ENCODE results near the gene OSBPL10.
"Not testable (repeated sequence)": the region's sequence is repeated elsewhere in the genome, so short reads cannot be mapped to it uniquely, and the experiment has no call there.

OSBPL10 gene

GRCh38 chr3:31804251-31805051 is 176.6 kb downstream of the OSBPL10 start:
- Mint-ChIP-seq H3K27ac (no peak overlapping the region), H3K9me3 (no peaks in the 10 kb centered on the region), H3K4me3 (no peak overlapping the region), H3K4me1 (ENCODE audit: low read depth) (peaks cover 9% of the 10 kb centered on the region), H3K36me3 (ENCODE audit: low read depth) (no peaks in the 10 kb centered on the region), H3K27me3 (no peaks in the 10 kb centered on the region)

- H3K27me3 Mint-ChIP-seq: no peaks in the 10 kb centered on the region
- H3K36me3 Mint-ChIP-seq (ENCODE audit: low read depth): no peaks in the 10 kb centered on the region
- no peak overlapping the region for H3K4me3 Mint-ChIP-seq
- H3K9me3 Mint-ChIP-seq: no peaks in the 10 kb centered on the region
- peaks cover 9% of the 10 kb centered on the region for H3K4me1 Mint-ChIP-seq (ENCODE audit: low read depth)
- no peak overlapping the region for H3K27ac Mint-ChIP-seq
Measured at GRCh38 chr3:31802981-31803740, 177.9 kb downstream of the OSBPL10 start.

GRCh38 chr3:31800436-31800835 is 180.6 kb downstream of the OSBPL10 start:
- H3K27ac Mint-ChIP-seq: no peak overlapping the region
- H3K27me3 Mint-ChIP-seq: no peaks in the 10 kb centered on the region
- H3K4me3 Mint-ChIP-seq: no peak overlapping the region
- H3K36me3 Mint-ChIP-seq (ENCODE audit: low read depth): no peaks in the 10 kb centered on the region
- peaks cover 9% of the 10 kb centered on the region for H3K4me1 Mint-ChIP-seq (ENCODE audit: low read depth)
- H3K9me3 Mint-ChIP-seq: no peaks in the 10 kb centered on the region

- Mint-ChIP-seq H3K9me3 (no peaks in the 10 kb centered on the region), H3K27me3 (no peaks in the 10 kb centered on the region), H3K36me3 (ENCODE audit: low read depth) (peaks cover 3% of the 10 kb centered on the region), H3K4me1 (ENCODE audit: low read depth) (peaks cover 9% of the 10 kb centered on the region), H3K27ac (no peak overlapping the region), H3K4me3 (no peak overlapping the region)
Measured at GRCh38 chr3:31798840-31799239, 182.2 kb downstream of the OSBPL10 start.

- no peak overlapping the region for H3K4me3 Mint-ChIP-seq
- H3K4me1 Mint-ChIP-seq (ENCODE audit: low read depth): no peaks in the 10 kb centered on the region
- H3K9me3 Mint-ChIP-seq: no peaks in the 10 kb centered on the region
- H3K27me3 Mint-ChIP-seq: no peaks in the 10 kb centered on the region
- H3K27ac Mint-ChIP-seq: no peak overlapping the region
- H3K36me3 Mint-ChIP-seq (ENCODE audit: low read depth): peaks cover 3% of the 10 kb centered on the region
Measured at GRCh38 chr3:31793821-31794220, 187.2 kb downstream of the OSBPL10 start.

- H3K27me3 Mint-ChIP-seq: no peaks in the 10 kb centered on the region
- peaks cover 3% of the 10 kb centered on the region for H3K36me3 Mint-ChIP-seq (ENCODE audit: low read depth)
- H3K9me3 Mint-ChIP-seq: no peaks in the 10 kb centered on the region
- no peak overlapping the region for H3K4me3 Mint-ChIP-seq
- no peak overlapping the region for H3K27ac Mint-ChIP-seq
- no peaks in the 10 kb centered on the region for H3K4me1 Mint-ChIP-seq (ENCODE audit: low read depth)
Measured at GRCh38 chr3:31791090-31791430, 190.0 kb downstream of the OSBPL10 start.

GRCh38 chr3:31790193-31791089 is 190.6 kb downstream of the OSBPL10 start:
- no peaks in the 10 kb centered on the region for H3K9me3 Mint-ChIP-seq
- no peak overlapping the region for H3K4me3 Mint-ChIP-seq
- H3K4me1 Mint-ChIP-seq (ENCODE audit: low read depth): no peaks in the 10 kb centered on the region
- no peak overlapping the region for H3K27ac Mint-ChIP-seq
- H3K27me3 Mint-ChIP-seq: no peaks in the 10 kb centered on the region
- H3K36me3 Mint-ChIP-seq (ENCODE audit: low read depth): peaks cover 3% of the 10 kb centered on the region

- H3K36me3 Mint-ChIP-seq (ENCODE audit: low read depth): peaks cover under 1% of the 10 kb centered on the region
- H3K9me3 Mint-ChIP-seq: no peaks in the 10 kb centered on the region
- H3K27ac Mint-ChIP-seq: no peak overlapping the region
- H3K4me1 Mint-ChIP-seq (ENCODE audit: low read depth): no peaks in the 10 kb centered on the region
- no peaks in the 10 kb centered on the region for H3K27me3 Mint-ChIP-seq
- no peak overlapping the region for H3K4me3 Mint-ChIP-seq
Measured at GRCh38 chr3:31789429-31789828, 191.6 kb downstream of the OSBPL10 start.

- Mint-ChIP-seq H3K27ac (no peak overlapping the region), H3K4me1 (ENCODE audit: low read depth) (no peaks in the 10 kb centered on the region), H3K9me3 (no peaks in the 10 kb centered on the region), H3K4me3 (no peak overlapping the region), H3K36me3 (ENCODE audit: low read depth) (no peaks in the 10 kb centered on the region), H3K27me3 (no peaks in the 10 kb centered on the region)
Measured at GRCh38 chr3:31785734-31786133, 195.3 kb downstream of the OSBPL10 start.

GRCh38 chr3:31785286-31785685 is 195.8 kb downstream of the OSBPL10 start:
- H3K27me3 Mint-ChIP-seq: no peaks in the 10 kb centered on the region
- H3K9me3 Mint-ChIP-seq: no peaks in the 10 kb centered on the region
- H3K27ac Mint-ChIP-seq: no peak overlapping the region
- no peak overlapping the region for H3K4me3 Mint-ChIP-seq
- no peaks in the 10 kb centered on the region for H3K36me3 Mint-ChIP-seq (ENCODE audit: low read depth)
- no peaks in the 10 kb centered on the region for H3K4me1 Mint-ChIP-seq (ENCODE audit: low read depth)

- H3K27ac Mint-ChIP-seq; H3K36me3 Mint-ChIP-seq (ENCODE audit: low read depth); H3K9me3 Mint-ChIP-seq; H3K27me3 Mint-ChIP-seq; H3K4me3 Mint-ChIP-seq; H3K4me1 Mint-ChIP-seq (ENCODE audit: low read depth): not testable (repeated sequence)
Measured at GRCh38 chr3:31783851-31784250, 197.2 kb downstream of the OSBPL10 start.

GRCh38 chr3:31782306-31782705 is 198.8 kb downstream of the OSBPL10 start:
- not testable (repeated sequence) for H3K27ac Mint-ChIP-seq; H3K27me3 Mint-ChIP-seq; H3K4me3 Mint-ChIP-seq; H3K9me3 Mint-ChIP-seq; H3K36me3 Mint-ChIP-seq (ENCODE audit: low read depth); H3K4me1 Mint-ChIP-seq (ENCODE audit: low read depth)

- peaks cover 7% of the 10 kb centered on the region for H3K27me3 Mint-ChIP-seq
- no peaks in the 10 kb centered on the region for H3K36me3 Mint-ChIP-seq (ENCODE audit: low read depth)
- H3K27ac Mint-ChIP-seq: no peak overlapping the region
- no peak overlapping the region for H3K4me3 Mint-ChIP-seq
- no peaks in the 10 kb centered on the region for H3K4me1 Mint-ChIP-seq (ENCODE audit: low read depth)
- peaks cover 5% of the 10 kb centered on the region for H3K9me3 Mint-ChIP-seq
Measured at GRCh38 chr3:31779514-31779913, 201.5 kb downstream of the OSBPL10 start.

- H3K9me3 Mint-ChIP-seq: peaks cover 5% of the 10 kb centered on the region
- H3K27me3 Mint-ChIP-seq: peaks cover 7% of the 10 kb centered on the region
- H3K4me1 Mint-ChIP-seq (ENCODE audit: low read depth): peaks cover 7% of the 10 kb centered on the region
Measured at GRCh38 chr3:31777887-31778286, 203.2 kb downstream of the OSBPL10 start.

GRCh38 chr3:31777092-31777491 is 204.0 kb downstream of the OSBPL10 start:
- Mint-ChIP-seq H3K27ac (no peak overlapping the region), H3K4me1 (ENCODE audit: low read depth) (peaks cover 11% of the 10 kb centered on the region), H3K36me3 (ENCODE audit: low read depth) (no peaks in the 10 kb centered on the region), H3K9me3 (peaks cover 5% of the 10 kb centered on the region), H3K27me3 (peaks cover 7% of the 10 kb centered on the region), H3K4me3 (no peak overlapping the region)

More at GRCh38 chr3:31777887-31778286, 203.2 kb downstream of the OSBPL10 start:
- Mint-ChIP-seq H3K36me3 (ENCODE audit: low read depth) (no peaks in the 10 kb centered on the region), H3K27ac (no peak overlapping the region), H3K4me3 (no peak overlapping the region)

Measured in stimulated activated naive CD8-positive, alpha-beta T cell treated with anti-CD3 and anti-CD28 coated beads, Interleukin-15, Interleukin-2, amounts not matched to agents 100 ng/mL and 50 ng/mL, for 24 hours (primary cell).